Muscle layer of colon (tissue), 2 donors: ENCODE measurements around the gene MMP11.

Source experiments
- H3K27ac ChIP-seq: one replicate; pipeline ENCODE4 v1.7.0; 2013; ENCODE audit warnings: low read depth, mild to moderate bottlenecking, low read length, moderate library complexity
- H3K27me3 ChIP-seq, 2 donors: one replicate each; pipeline ENCODE4 v1.7.0; 2013; ENCODE audit warnings: low read length in 2 of 2, mild to moderate bottlenecking in 2 of 2; ENCODE audit not compliant: insufficient read depth in 2 of 2, control insufficient read depth in 1 of 2
- H3K36me3 ChIP-seq: one replicate; pipeline ENCODE4 v1.7.0; 2013; ENCODE audit warnings: mild to moderate bottlenecking, low read length; ENCODE audit not compliant: insufficient read depth
- H3K4me1 ChIP-seq: one replicate; pipeline ENCODE4 v1.7.0; 2013; ENCODE audit warnings: mild to moderate bottlenecking, low read length; ENCODE audit not compliant: insufficient read depth
- H3K4me3 ChIP-seq, 2 donors: one replicate each; pipeline ENCODE4 v1.7.0; 2013; ENCODE audit warnings: low read length in 2 of 2, low read depth in 1 of 2, mild to moderate bottlenecking in 1 of 2, moderate library complexity in 1 of 2
- H3K9ac ChIP-seq: one replicate; pipeline ENCODE4 v1.7.0; 2013; ENCODE audit warnings: low read length
- H3K9me3 ChIP-seq: one replicate; pipeline ENCODE4 v1.7.0; 2013; ENCODE audit warnings: mild to moderate bottlenecking, low read length
- donor health status: abdominal sarcoma.
- donor health status: Adenocarcinoma of cecum.

MMP11 gene

DNA sequence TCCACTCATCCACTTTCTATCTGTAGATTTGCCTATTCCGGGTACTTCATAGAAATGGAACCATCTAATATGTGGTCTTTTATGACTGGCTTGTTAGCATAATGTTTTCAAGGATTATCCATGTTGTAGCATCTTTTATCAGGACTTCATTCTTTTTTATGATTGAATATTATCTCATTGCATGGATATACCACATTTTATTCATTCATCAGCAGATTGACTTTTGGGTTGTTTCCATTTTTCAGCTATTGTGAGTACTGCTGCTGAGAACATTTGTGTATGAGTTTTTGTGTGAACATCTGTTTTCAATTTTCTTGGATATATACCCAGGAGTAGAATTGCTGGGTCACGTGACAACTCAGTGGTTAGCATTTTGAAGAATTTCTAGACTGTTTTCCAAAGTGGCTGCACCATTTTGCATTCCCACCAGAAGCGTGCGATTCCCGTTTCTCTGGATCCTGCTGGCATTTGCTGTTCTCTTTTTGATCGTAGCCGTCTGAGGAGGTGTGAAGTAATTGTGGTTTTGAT is 57.3 kb downstream of the MMP11 start:
- no peak overlapping the region for H3K9ac ChIP-seq
- H3K27ac ChIP-seq: no peak overlapping the region
- no peaks in the 10 kb centered on the region for H3K4me1 ChIP-seq
- H3K36me3 ChIP-seq: peaks cover 45% of the 10 kb centered on the region
- H3K4me3 ChIP-seq: no peak overlapping the region
- H3K9me3 ChIP-seq: no peaks in the 10 kb centered on the region
- no peaks in the 10 kb centered on the region for H3K27me3 ChIP-seq

DNA sequence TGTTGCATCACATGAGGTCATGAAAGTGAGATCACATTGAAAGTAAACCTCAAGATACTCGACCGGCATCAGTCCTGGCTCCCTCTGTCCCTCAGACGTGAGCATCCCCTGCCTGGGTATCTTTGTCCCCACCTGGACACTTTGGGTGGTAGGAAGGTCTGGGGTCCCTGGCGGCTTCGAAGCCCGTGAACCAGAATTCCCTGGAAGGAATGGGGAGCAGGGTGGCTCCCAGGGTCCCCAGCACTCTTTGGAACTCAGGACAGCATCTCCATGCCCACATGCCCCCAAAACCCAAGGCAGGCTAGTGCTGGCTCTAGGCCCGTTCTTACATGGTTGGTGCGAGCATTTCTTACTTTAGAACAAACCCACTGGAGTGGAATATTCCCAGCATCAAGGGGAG is 58.6 kb downstream of the MMP11 start:
- Histone ChIP-seq H3K4me3 (no peak overlapping the region), H3K36me3 (peaks cover 44% of the 10 kb centered on the region), H3K4me1 (no peaks in the 10 kb centered on the region), H3K9ac (no peak overlapping the region), H3K27ac (no peak overlapping the region), H3K27me3 (no peaks in the 10 kb centered on the region), H3K9me3 (no peaks in the 10 kb centered on the region)

DNA sequence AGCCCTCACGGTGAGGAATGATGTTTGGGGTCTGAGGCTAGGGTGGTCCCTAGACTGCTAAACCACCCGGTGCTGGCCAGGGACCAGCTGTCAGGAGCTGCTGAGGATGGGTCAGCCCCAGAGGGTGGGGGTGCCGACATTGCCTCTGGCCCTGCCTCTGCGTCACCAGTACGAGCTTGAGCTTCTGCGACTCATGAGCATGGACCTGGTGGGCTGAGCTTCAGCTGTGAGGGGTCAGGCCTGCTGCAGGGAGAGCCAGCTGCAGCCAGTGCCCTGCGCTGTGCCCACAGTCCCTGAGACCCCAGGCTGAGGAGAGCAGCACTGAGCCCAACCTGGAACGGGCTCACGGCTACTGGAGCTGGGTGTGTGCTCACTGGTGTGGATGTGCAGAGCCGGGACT is 59.1 kb downstream of the MMP11 start:
- peaks cover 42% of the 10 kb centered on the region for H3K36me3 ChIP-seq
- no peaks in the 10 kb centered on the region for H3K27me3 ChIP-seq
- H3K4me1 ChIP-seq: no peaks in the 10 kb centered on the region
- no peak overlapping the region for H3K4me3 ChIP-seq
- no peak overlapping the region for H3K9ac ChIP-seq
- no peaks in the 10 kb centered on the region for H3K9me3 ChIP-seq
- H3K27ac ChIP-seq: no peak overlapping the region

DNA sequence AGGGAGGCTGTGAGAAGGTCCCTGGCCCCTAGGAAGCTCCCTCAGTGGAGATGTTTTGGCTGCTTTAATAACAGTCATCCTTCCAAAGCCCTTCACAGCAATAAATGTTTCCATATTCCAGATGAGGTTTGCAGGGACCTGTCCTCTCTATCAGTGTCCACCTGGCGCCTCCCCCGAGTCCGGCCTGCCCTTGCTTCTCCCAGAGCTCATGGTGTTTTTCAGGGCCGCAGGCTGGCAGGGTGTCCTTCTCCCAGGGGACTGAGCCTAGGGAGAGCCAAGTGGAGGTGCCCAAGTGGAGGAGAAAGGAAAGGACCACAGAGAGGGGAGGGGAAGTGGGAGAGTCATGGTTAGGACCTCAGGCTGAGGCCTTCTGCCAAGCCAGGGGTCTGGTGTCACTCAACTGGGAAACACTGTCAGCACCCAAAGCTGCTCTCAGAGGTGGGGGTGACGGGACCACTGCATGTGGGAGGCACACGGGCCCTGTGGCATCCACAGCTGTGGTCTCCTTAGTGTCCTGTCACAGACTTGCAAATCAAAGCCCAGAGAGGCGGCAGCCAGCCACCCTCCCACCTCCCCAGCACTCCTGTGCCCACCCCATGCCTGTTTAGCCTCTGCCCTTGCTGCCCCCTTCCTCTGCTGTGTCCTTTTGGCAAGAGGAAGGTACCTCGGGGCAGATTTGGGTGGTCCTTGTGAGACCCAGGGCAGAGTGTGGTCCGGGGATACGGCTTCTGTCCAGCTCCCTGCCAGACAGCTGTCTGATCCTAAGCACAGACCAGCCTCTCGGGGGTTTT is 59.8 kb downstream of the MMP11 start:
- H3K36me3 ChIP-seq: peaks cover 36% of the 10 kb centered on the region

DNA sequence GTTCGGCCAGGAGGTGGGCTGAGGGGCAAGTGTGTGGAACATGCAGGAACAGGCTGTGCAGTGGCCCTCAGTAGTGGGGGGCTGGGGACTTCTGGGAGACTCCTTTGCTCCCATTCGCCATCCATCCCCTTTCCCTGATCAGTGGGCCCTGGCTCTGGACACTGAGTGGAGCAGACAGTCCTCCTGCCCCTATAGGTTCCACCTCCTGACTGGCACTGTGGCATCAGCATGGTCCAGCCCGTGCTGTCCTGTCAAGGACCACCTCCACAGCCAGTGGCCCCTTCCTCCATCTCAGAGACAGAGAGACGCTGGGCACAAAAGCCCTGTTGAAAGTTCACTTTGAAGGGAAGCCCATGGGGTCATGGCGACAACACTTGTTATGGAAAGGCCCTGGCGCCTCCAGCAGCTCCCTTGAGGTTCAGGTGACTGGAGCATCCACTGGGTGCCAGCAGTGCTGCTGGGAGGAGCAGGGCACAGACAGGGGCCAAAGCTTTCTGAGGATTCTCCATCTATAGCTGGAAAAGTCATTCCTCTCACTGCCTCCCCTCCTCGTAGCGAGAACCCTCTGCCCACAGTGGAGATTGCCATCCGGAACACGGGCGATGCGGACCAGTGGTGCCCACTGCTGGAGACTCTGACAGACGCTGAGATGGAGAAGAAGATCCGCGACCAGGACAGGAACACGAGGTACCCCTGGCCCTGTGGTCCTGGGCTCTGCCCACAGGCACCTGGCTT is 60.5 kb downstream of the MMP11 start:
- Histone ChIP-seq H3K27ac (no peak overlapping the region), H3K9ac (no peak overlapping the region), H3K9me3 (no peaks in the 10 kb centered on the region), H3K27me3 (peaks cover 0 to 2% of the 10 kb centered on the region in 2 donors), H3K4me3 (no peak overlapping the region), H3K36me3 (peaks cover 32% of the 10 kb centered on the region), H3K4me1 (peaks cover 3% of the 10 kb centered on the region)

More for the DNA sequence above, 59.8 kb downstream of the MMP11 start:
- Histone ChIP-seq H3K9ac (no peak overlapping the region), H3K27ac (no peak overlapping the region), H3K4me1 (no peaks in the 10 kb centered on the region), H3K27me3 (no peaks in the 10 kb centered on the region), H3K9me3 (no peaks in the 10 kb centered on the region), H3K4me3 (no peak overlapping the region)
